ENCODE measurements around the gene LRCH1. TPM values are rescaled to one million over a fixed set of nuclear protein-coding genes. Genes with fewer than 3 reads are reported as not detected.
A peak's percentile ranks its signal among the peaks of the same experiment; 100 is the strongest.

LRCH1 gene
- total and polyA plus RNA-seq, 8 donors = 16.1 to 30.5 (median 26.8) TPM

GRCh38 chr13:46664195-46664594, 111.2 kb downstream of the LRCH1 start:
- no peak for TF ChIP-seq CTCF (IDR thresholded peaks at IDR 0.05)
- Histone ChIP-seq H3K36me3 (no peaks in the 10 kb centered on the region), H3K27ac (peak overlapping the region in 1 of 2 donors; percentile 9), H3K4me1 (peaks cover 0 to 53% of the 10 kb centered on the region in 2 donors), H3K9me3 (no peaks in the 10 kb centered on the region), H3K4me3 (no peak overlapping the region), H3K27me3 (no peaks in the 10 kb centered on the region)
- ATAC-seq = no peak
- intact Hi-C loops (cut with DNase I) = no loop called here
- no peak for DNase-seq

- intact Hi-C loops (cut with DNase I) = no loop called here
- Histone ChIP-seq H3K36me3 (no peaks in the 10 kb centered on the region), H3K27me3 (no peaks in the 10 kb centered on the region), H3K27ac (no peak overlapping the region), H3K9me3 (no peaks in the 10 kb centered on the region), H3K4me1 (peaks cover 0 to 48% of the 10 kb centered on the region in 2 donors), H3K4me3 (no peak overlapping the region)
- ATAC-seq = no peak
- no peak for DNase-seq
- TF ChIP-seq CTCF (IDR thresholded peaks at IDR 0.05) = no peak
Measured at GRCh38 chr13:46665248-46665632, 112.3 kb downstream of the LRCH1 start.

- no peak for TF ChIP-seq CTCF (IDR thresholded peaks at IDR 0.05)
- DNase-seq (no peak), ATAC-seq (no peak)
- Histone ChIP-seq H3K36me3 (no peaks in the 10 kb centered on the region), H3K9me3 (no peaks in the 10 kb centered on the region), H3K27me3 (no peaks in the 10 kb centered on the region), H3K4me3 (no peak overlapping the region), H3K4me1 (peaks cover 0 to 46% of the 10 kb centered on the region in 2 donors), H3K27ac (peak overlapping the region in 1 of 2 donors; percentile 18)
- intact Hi-C loops (cut with DNase I) = no loop called here
Measured at GRCh38 chr13:46665633-46666482, 112.9 kb downstream of the LRCH1 start.

DNA sequence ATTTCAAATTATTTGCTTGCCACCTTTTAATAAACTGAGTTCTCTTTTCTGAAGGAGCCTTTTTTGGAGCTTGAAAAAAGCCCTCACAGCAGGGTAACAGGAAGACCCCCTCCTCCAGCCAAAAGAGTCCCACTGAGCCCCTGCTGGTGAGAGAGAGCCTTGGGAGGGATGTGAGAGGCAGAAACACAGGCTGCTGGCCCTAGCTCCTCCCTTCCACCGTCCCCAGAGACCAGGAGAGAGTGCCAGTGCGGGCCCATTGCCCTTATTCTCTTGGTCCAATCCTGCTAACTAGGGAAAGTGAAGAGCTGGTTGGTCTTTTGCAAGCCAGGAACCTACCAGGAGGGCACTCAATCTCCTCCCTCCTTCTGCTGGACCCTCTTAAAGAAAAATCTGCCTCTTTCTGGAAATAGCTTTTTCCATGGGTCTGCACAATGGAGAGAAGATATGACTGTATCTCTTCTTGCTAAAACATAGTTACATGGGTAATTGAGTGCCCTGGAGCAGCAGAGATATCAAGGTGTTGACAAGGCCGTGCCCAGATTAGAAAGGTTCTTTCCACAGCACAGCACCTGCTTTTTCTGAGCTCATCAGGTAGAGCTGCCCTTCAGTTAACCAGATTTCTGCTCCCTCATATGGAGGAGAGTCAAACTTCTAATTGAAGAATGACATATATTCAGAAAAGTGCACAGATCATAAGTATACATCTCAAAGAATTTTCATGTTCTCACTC, 113.9 kb downstream of the LRCH1 start:
- Histone ChIP-seq H3K4me1 (peaks cover 0 to 46% of the 10 kb centered on the region in 2 donors), H3K4me3 (no peak overlapping the region), H3K36me3 (no peaks in the 10 kb centered on the region), H3K27me3 (no peaks in the 10 kb centered on the region), H3K27ac (peak overlapping the region in 1 of 2 donors; percentile 45), H3K9me3 (no peaks in the 10 kb centered on the region)
- ATAC-seq (no peak), DNase-seq (no peak)
- intact Hi-C loops (cut with DNase I) = no loop called here
- TF ChIP-seq CTCF (IDR thresholded peaks at IDR 0.05) = no peak

- H3K27ac ChIP-seq = peak overlapping the region; percentile 62 to 70
- H3K9me3 ChIP-seq = no peaks in the 10 kb centered on the region
- no peaks in the 10 kb centered on the region for H3K27me3 ChIP-seq
- TF ChIP-seq CTCF (IDR thresholded peaks at IDR 0.05) = no peak
- intact Hi-C loops (cut with DNase I) = no loop called here
- H3K36me3 ChIP-seq = peaks cover 0 to 3% of the 10 kb centered on the region in 2 donors
- peaks cover 0 to 40% of the 10 kb centered on the region in 2 donors for H3K4me1 ChIP-seq
- no peak overlapping the region for H3K4me3 ChIP-seq
- no peak for DNase-seq
- ATAC-seq = peak; percentile 17
Measured at GRCh38 chr13:46667687-46668281, 114.8 kb downstream of the LRCH1 start.

Measured in left lung (tissue), 10 donors.